Endodermal cell (in vitro differentiated cells): ENCODE data around the gene GLG1. TPM values are rescaled to one million over a fixed set of nuclear protein-coding genes. Genes with fewer than 3 reads are reported as not detected.

Experiments used
- DNase-seq: peaks from one replicate; pipeline ENCODE4 v3.0.0-alpha.2; 2017
- H3K27ac ChIP-seq: 2 replicates; pipeline ENCODE4 v1.5.1; 2013; ENCODE audit warnings: mild to moderate bottlenecking, low read depth, low read length, moderate library complexity
- H3K27me3 ChIP-seq: 2 replicates; pipeline ENCODE4 v1.6.1; 2013; ENCODE audit warnings: mild to moderate bottlenecking, low read length, moderate library complexity; ENCODE audit not compliant: insufficient read depth, control insufficient read depth, poor library complexity, severe bottlenecking
- H3K36me3 ChIP-seq: 2 replicates; pipeline ENCODE4 v1.7.0; 2013; ENCODE audit warnings: mild to moderate bottlenecking, low read length, moderate library complexity; ENCODE audit not compliant: control insufficient read depth, insufficient read depth
- H3K4me1 ChIP-seq: one replicate; pipeline ENCODE4 v1.7.0; 2013; ENCODE audit warnings: low read length; ENCODE audit not compliant: control insufficient read depth, insufficient read depth
- H3K4me3 ChIP-seq: 2 replicates; pipeline ENCODE4 v1.5.1; 2013; ENCODE audit warnings: mild to moderate bottlenecking, low read length, moderate library complexity
- H3K9ac ChIP-seq: 2 replicates; pipeline ENCODE4 v1.6.1; 2013; ENCODE audit warnings: mild to moderate bottlenecking, low read length, moderate library complexity; ENCODE audit not compliant: poor library complexity, severe bottlenecking; ENCODE audit errors: extremely low read depth
- H3K9me3 ChIP-seq: 2 replicates; pipeline ENCODE4 v1.6.1; 2013; ENCODE audit warnings: mild to moderate bottlenecking, low read length, moderate library complexity; ENCODE audit not compliant: control insufficient read depth
- H3K27ac Mint-ChIP-seq: 2 replicates; pipeline ENCODE4 v1.8.0; 2020; ENCODE audit warnings: mixed read lengths
- H3K27me3 Mint-ChIP-seq: 2 replicates; pipeline ENCODE4 v1.8.0; 2021; ENCODE audit warnings: mild to moderate bottlenecking, mixed read lengths; ENCODE audit not compliant: insufficient read depth
- H3K36me3 Mint-ChIP-seq: 2 replicates; pipeline ENCODE4 v1.8.0; 2020; ENCODE audit warnings: low read depth, mixed read lengths
- H3K4me1 Mint-ChIP-seq: 2 replicates; pipeline ENCODE4 v1.8.0; 2020; ENCODE audit warnings: mixed read lengths
- H3K4me3 Mint-ChIP-seq: 2 replicates; pipeline ENCODE4 v1.8.0; 2020; ENCODE audit warnings: mild to moderate bottlenecking, moderate library complexity, mixed read lengths
- H3K9me3 Mint-ChIP-seq: 2 replicates; pipeline ENCODE4 v1.8.0; 2020; ENCODE audit warnings: mild to moderate bottlenecking, mixed read lengths
- CTCF ChIP-seq: fragments of 200-600 bp; sonication (generic); conservative IDR thresholded peaks from 2 replicates; pipeline ENCODE4 v1.5.0; 2021; ENCODE audit warnings: antibody characterized with exemption, mild to moderate bottlenecking
- WGBS, 2 experiments: methylation state at CpG; one replicate each; pipeline versions ENCODE4 v1.1.5 to v1.1.7; 2013; ENCODE audit warnings: missing lambda C conversion rate in 2 of 2, mixed read lengths in 1 of 2; ENCODE audit not compliant: insufficient coverage in 1 of 2, insufficient read length in 1 of 2; 5-methylcytosine and 5-hydroxymethylcytosine counted together
- total RNA-seq, 2 donors: library from RNA; stranded (reverse); fragmentation: NEBNext Ultra II Directional in 1 of 2; extraction: Animal tissue kit (Norgen Biotek cat#: 25700) in 1 of 2; gene quantifications; 2 replicates in 1 of 2; 3 replicates in 1 of 2; pipeline ENCODE4 v1.2.1, GENCODE V29; 2021

The GLG1 gene
- total RNA-seq, 2 donors from 2014 or later: 120 to 136 TPM

GRCh38 chr16:74570412-74571301 lies 36.3 kb downstream of the GLG1 start:
- no peaks in the 10 kb centered on the region for H3K36me3 Mint-ChIP-seq
- Histone ChIP-seq H3K27ac (no peak overlapping the region), H3K9me3 (no peaks in the 10 kb centered on the region), H3K4me3 (no peak overlapping the region), H3K4me1 (no peaks in the 10 kb centered on the region), H3K9ac (no peak overlapping the region), H3K27me3 (no peaks in the 10 kb centered on the region), H3K36me3 (no peaks in the 10 kb centered on the region)
- no peak overlapping the region for H3K4me3 Mint-ChIP-seq
- WGBS, 2 experiments: 94 to 100% methylated on average over 2 to 5 of the region's 5 CpGs
- peaks cover 22% of the 10 kb centered on the region for H3K4me1 Mint-ChIP-seq
- no peak for TF ChIP-seq CTCF
- no peaks in the 10 kb centered on the region for H3K9me3 Mint-ChIP-seq
- DNase-seq: no peak
- no peak overlapping the region for H3K27ac Mint-ChIP-seq
- no peaks in the 10 kb centered on the region for H3K27me3 Mint-ChIP-seq

DNA sequence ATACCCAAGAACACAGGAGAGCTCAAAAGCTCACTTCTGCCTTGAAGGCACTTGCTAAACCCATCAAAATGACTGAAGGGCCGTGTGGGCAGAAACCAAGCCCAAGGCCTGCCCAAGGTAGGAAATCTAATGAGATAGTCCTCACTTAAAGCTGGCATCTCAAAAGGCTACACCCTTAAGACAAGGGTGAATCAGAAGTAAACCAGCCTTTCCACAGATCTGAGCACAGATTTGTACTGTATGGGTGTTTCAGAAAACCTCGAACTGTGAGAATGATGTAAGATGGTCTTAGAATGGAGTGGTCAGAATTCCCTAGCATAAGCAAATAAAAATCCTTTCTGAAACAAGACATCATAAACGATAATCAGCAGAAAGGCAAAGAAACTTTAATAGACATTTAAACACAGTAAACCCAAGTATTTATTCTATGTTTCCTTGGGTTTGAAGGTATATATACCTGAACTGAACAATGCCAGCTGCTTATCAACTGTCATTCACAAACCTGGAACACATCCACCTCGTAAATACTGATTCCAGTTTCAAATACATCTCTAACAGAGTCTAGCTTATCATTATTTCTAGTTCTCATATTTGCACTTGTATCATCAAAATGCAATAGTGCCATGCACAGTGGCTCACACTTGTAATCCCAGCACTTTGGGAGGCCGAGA lies 37.8 kb downstream of the GLG1 start:
- no peak overlapping the region for H3K27ac Mint-ChIP-seq
- WGBS, 2 experiments: 88 to 97% methylated on average over 2 to 4 of the region's 5 CpGs

DNA sequence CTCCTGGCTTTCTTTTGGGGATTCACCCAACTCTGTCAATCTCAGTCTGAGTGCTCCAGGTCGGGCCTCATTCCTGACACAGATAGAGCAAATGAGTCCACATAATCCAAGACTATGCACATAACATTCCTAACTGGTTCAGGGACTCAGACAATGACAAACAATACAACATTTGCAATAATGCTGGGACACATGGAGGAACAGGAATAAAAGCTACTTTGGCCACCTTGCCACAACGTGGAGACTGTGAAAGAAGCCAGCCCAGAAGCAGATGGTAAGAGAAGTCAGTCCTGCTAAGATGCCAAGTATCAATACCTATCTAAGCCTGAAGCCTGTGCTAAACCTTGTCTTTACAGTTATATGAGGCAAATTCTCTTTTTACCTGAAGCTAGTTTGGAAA lies 39.0 kb downstream of the GLG1 start:
- Histone ChIP-seq H3K36me3 (no peaks in the 10 kb centered on the region), H3K9ac (no peak overlapping the region), H3K27ac (no peak overlapping the region), H3K4me3 (no peak overlapping the region), H3K4me1 (no peaks in the 10 kb centered on the region), H3K27me3 (no peaks in the 10 kb centered on the region), H3K9me3 (no peaks in the 10 kb centered on the region)
- Mint-ChIP-seq H3K4me3 (no peak overlapping the region), H3K9me3 (no peaks in the 10 kb centered on the region), H3K4me1 (peaks cover 20% of the 10 kb centered on the region), H3K27ac (no peak overlapping the region), H3K27me3 (no peaks in the 10 kb centered on the region), H3K36me3 (no peaks in the 10 kb centered on the region)
- no peak for DNase-seq
- TF ChIP-seq CTCF: no peak
- 86 to 91% methylated on average over 1 to 2 of the region's 2 CpGs for WGBS, 2 experiments

More for the DNA sequence above, 37.8 kb downstream of the GLG1 start:
- H3K4me1 ChIP-seq: no peaks in the 10 kb centered on the region
- Mint-ChIP-seq H3K4me1 (peaks cover 23% of the 10 kb centered on the region), H3K9me3 (no peaks in the 10 kb centered on the region), H3K36me3 (no peaks in the 10 kb centered on the region), H3K27me3 (no peaks in the 10 kb centered on the region), H3K4me3 (no peak overlapping the region)
- H3K27ac ChIP-seq: no peak overlapping the region
- no peak overlapping the region for H3K4me3 ChIP-seq
- H3K27me3 ChIP-seq: no peaks in the 10 kb centered on the region
- no peak for TF ChIP-seq CTCF
- DNase-seq: no peak
- no peak overlapping the region for H3K9ac ChIP-seq
- no peaks in the 10 kb centered on the region for H3K9me3 ChIP-seq
- no peaks in the 10 kb centered on the region for H3K36me3 ChIP-seq
